ENCODE measurements around the gene ZNF763.
A peak's percentile ranks its signal among the peaks of the same experiment; 100 is the strongest.
"Not testable (repeated sequence)": the region's sequence is repeated elsewhere in the genome, so short reads cannot be mapped to it uniquely, and the experiment has no call there.

ZNF763 gene

GRCh38 chr19:11986754-11987153 is 21.9 kb downstream of the ZNF763 start:
- Histone ChIP-seq H3K9me3 (replicated peaks in 1 of 11) (peaks cover 47 to 74% (median 60%) of the 10 kb centered on the region in 11 experiments), H3K27me3 (no peaks in the 10 kb centered on the region), H3K4me3 (peak overlapping the region in 2 of 10 experiments; percentile 89 to 91; a peak in 2 of 20 replicates), H3K27ac (no peak overlapping the region), H3K9ac (no peak overlapping the region), H3K4me1 (peaks cover 0 to 33% (median 25%) of the 10 kb centered on the region in 10 experiments; a peak in 17 of 20 replicates), H4K20me1 (peaks cover 0 to 40% (median 31%) of the 10 kb centered on the region in 11 experiments; a peak in 13 of 22 replicates), H3K4me2 (peak overlapping the region in 10 of 11 experiments; percentile 29 to 93 (median 45); a peak in 11 of 22 replicates), H3K36me3 (peaks cover 19 to 39% (median 26%) of the 10 kb centered on the region in 11 experiments)
- no peak for TF ChIP-seq Cebpa-rat (IDR thresholded peaks at IDR 0.05)

GRCh38 chr19:11987405-11988281 is 22.8 kb downstream of the ZNF763 start:
- Histone ChIP-seq H3K4me3 (peak overlapping the region; percentile 88 to 100 (median 94)), H3K9me3 (replicated peaks in 1 of 11) (peaks cover 39 to 74% (median 59%) of the 10 kb centered on the region in 11 experiments), H3K4me2 (peak overlapping the region; percentile 76 to 97 (median 86)), H3K27ac (peak overlapping the region; percentile 78 to 96 (median 91)), H4K20me1 (peaks cover 0 to 49% (median 31%) of the 10 kb centered on the region in 11 experiments; a peak in 14 of 22 replicates), H3K27me3 (no peaks in the 10 kb centered on the region), H3K4me1 (peaks cover 0 to 39% (median 26%) of the 10 kb centered on the region in 10 experiments; a peak in 17 of 20 replicates), H3K36me3 (peaks cover 26 to 42% (median 35%) of the 10 kb centered on the region in 11 experiments), H3K9ac (peak overlapping the region; percentile 89 to 97 (median 92))
- TF ChIP-seq Cebpa-rat (IDR thresholded peaks at IDR 0.05) = no peak

GRCh38 chr19:11989112-11989456 is 24.2 kb downstream of the ZNF763 start:
- no peaks in the 10 kb centered on the region for H3K27me3 ChIP-seq
- 0 out of 22 replicates have a peak overlapping the region, but pooled peaks of 2 of the 11 experiments have one; percentile 90 to 95 for H3K27ac ChIP-seq
- H3K9me3 ChIP-seq (replicated peaks in 1 of 11) = peaks cover 39 to 74% (median 59%) of the 10 kb centered on the region in 11 experiments
- peak overlapping the region in 7 of 11 experiments; percentile 89 to 97 (median 92); a peak in 11 of 22 replicates for H3K9ac ChIP-seq
- TF ChIP-seq Cebpa-rat (IDR thresholded peaks at IDR 0.05) = no peak
- H3K4me1 ChIP-seq = peaks cover 0 to 39% (median 26%) of the 10 kb centered on the region in 10 experiments; a peak in 17 of 20 replicates
- H3K4me2 ChIP-seq = peak overlapping the region; percentile 76 to 97 (median 86); a peak in 21 of 22 replicates
- peaks cover 0 to 63% (median 31%) of the 10 kb centered on the region in 11 experiments; a peak in 14 of 22 replicates for H4K20me1 ChIP-seq
- H3K4me3 ChIP-seq = peak overlapping the region; percentile 88 to 100 (median 94); a peak in 18 of 20 replicates
- H3K36me3 ChIP-seq = peaks cover 34 to 50% (median 49%) of the 10 kb centered on the region in 11 experiments

GRCh38 chr19:11991921-11992320 is 27.1 kb downstream of the ZNF763 start:
- H3K4me3 ChIP-seq, H3K27ac ChIP-seq, H3K27me3 ChIP-seq, H3K9ac ChIP-seq: not testable (repeated sequence)
- peaks cover 44 to 77% (median 71%) of the 10 kb centered on the region in 11 experiments for H3K9me3 ChIP-seq (replicated peaks in 1 of 11)
- peak overlapping the region in 5 of 11 experiments; percentile 3 to 27 (median 19); a peak in 6 of 22 replicates for H3K4me2 ChIP-seq
- peaks cover 0 to 34% (median 21%) of the 10 kb centered on the region in 10 experiments; a peak in 17 of 20 replicates for H3K4me1 ChIP-seq
- H3K36me3 ChIP-seq = peaks cover 60 to 79% (median 76%) of the 10 kb centered on the region in 11 experiments
- H4K20me1 ChIP-seq = peaks cover 0 to 73% (median 31%) of the 10 kb centered on the region in 11 experiments; a peak in 14 of 22 replicates

- Histone ChIP-seq H3K27ac (no peak overlapping the region), H3K4me3 (peak overlapping the region in 2 of 10 experiments; percentile 30 to 36; a peak in 5 of 20 replicates), H3K9me3 (replicated peaks in 1 of 11) (peaks cover 76 to 100% (median 99%) of the 10 kb centered on the region in 11 experiments), H3K36me3 (peaks cover 84 to 99% (median 97%) of the 10 kb centered on the region in 11 experiments), H3K4me1 (peaks cover 12 to 37% (median 26%) of the 10 kb centered on the region in 10 experiments), H3K9ac (no peak overlapping the region), H3K4me2 (peak overlapping the region in 5 of 11 experiments; percentile 10 to 24 (median 15); a peak in 2 of 22 replicates), H4K20me1 (peaks cover 0 to 65% (median 22%) of the 10 kb centered on the region in 11 experiments; a peak in 14 of 22 replicates), H3K27me3 (no peaks in the 10 kb centered on the region)
- no peak for TF ChIP-seq Cebpa-rat (IDR thresholded peaks at IDR 0.05)
Measured at GRCh38 chr19:11995174-11995573, 30.3 kb downstream of the ZNF763 start.

- peaks cover 16 to 27% (median 23%) of the 10 kb centered on the region in 10 experiments for H3K4me1 ChIP-seq
Measured at GRCh38 chr19:12000152-12000981, 35.5 kb downstream of the ZNF763 start.

GRCh38 chr19:12015015-12015752 is 50.3 kb downstream of the ZNF763 start:
- Histone ChIP-seq H3K9ac (no peak overlapping the region), H3K27me3 (0 out of 22 replicates have a peak, but pooled peaks cover 0 to 4% (median 0%) of the 10 kb centered on the region in 11 experiments), H3K4me2 (no peak overlapping the region), H3K27ac (no peak overlapping the region), H3K36me3 (peaks cover 94 to 98% (median 97%) of the 10 kb centered on the region in 11 experiments), H3K9me3 (replicated peaks in 1 of 11) (peaks cover 98 to 100% (median 100%) of the 10 kb centered on the region in 11 experiments), H3K4me1 (no peaks in the 10 kb centered on the region), H4K20me1 (no peaks in the 10 kb centered on the region), H3K4me3 (peak overlapping the region; percentile 12 to 55 (median 30); a peak in 13 of 20 replicates)
- no peak for TF ChIP-seq Cebpa-rat (IDR thresholded peaks at IDR 0.05)

More at GRCh38 chr19:12000152-12000981, 35.5 kb downstream of the ZNF763 start:
- H4K20me1 ChIP-seq = peaks cover 0 to 32% (median 13%) of the 10 kb centered on the region in 11 experiments; a peak in 12 of 22 replicates
- H3K36me3 ChIP-seq = peaks cover 76 to 92% (median 85%) of the 10 kb centered on the region in 11 experiments
- H3K27me3 ChIP-seq = no peaks in the 10 kb centered on the region
- H3K9me3 ChIP-seq (replicated peaks in 1 of 11) = peaks cover 82 to 93% (median 89%) of the 10 kb centered on the region in 11 experiments
- peak overlapping the region in 8 of 11 experiments; percentile 12 to 57 (median 38); a peak in 11 of 22 replicates for H3K27ac ChIP-seq
- no peak for TF ChIP-seq Cebpa-rat (IDR thresholded peaks at IDR 0.05)
- peak overlapping the region in 4 of 11 experiments; percentile 10 to 39 (median 29); a peak in 6 of 22 replicates for H3K9ac ChIP-seq
- H3K4me2 ChIP-seq = peak overlapping the region; percentile 41 to 87 (median 73); a peak in 21 of 22 replicates
- peak overlapping the region in 4 of 10 experiments; percentile 20 to 36 (median 28); a peak in 5 of 20 replicates for H3K4me3 ChIP-seq
